ENCODE data around the gene ZNF497.

DNA sequence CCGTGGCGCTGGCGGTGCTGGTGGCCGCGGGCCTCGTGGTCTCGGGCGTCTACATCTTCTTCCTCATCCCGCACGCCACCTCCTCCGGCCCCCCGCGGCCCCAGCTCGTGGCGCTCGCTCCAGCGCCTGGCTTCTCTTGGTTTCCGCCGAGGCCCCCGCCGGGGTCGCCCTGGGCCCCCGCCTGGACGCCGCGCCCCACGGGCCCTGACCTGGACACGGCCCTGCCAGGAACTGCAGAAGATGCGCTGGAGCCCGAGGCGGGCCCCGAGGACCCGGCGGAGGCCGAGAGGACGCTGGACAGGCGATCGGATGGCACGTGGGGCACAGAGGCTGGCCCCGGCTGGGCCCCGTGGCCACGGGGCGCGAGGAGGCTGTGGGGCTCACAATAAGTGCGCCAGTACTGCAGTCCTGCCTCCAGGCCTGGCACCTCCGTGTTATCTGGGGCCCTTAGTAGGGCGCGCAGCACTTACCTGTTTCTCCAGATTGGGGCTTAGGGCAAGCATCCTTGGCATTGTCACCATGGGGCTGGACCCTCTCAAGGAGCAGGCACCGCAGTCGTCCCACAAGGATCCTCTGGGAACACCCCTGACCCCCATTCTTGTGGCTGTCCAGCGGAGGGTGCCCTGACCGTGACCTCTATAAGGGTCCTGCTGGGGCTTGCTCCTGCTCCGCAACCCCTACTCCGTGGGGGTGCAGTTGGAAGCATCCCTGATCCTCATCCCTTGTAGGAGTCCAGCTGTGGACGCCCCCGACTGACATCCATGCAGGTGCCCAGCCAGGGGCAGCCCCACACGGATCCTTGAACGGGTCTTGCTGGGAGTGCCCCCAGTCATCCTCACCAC is 34.4 kb upstream of the ZNF497 start:
- TF ChIP-seq POLR2A (IDR thresholded peaks at IDR 0.05) = no peak
- TF ChIP-seq CTCF (IDR thresholded peaks at IDR 0.05) = no peak
- no peak for TF ChIP-seq POLR2AphosphoS5 (IDR thresholded peaks at IDR 0.05; ENCODE audit: insufficient read depth in 1 of 2, low read depth in 1 of 2)
